GM23248 (cell line): Measurements from ENCODE around the gene CTSD.

ENCODE experiments used
- EZH2 ChIP-seq: fragments of 200-600 bp; sonication (generic); IDR thresholded peaks from 2 replicates; pipeline ENCODE4 v1.6.1; 2018; ENCODE audit warnings: antibody characterized with exemption, mild to moderate bottlenecking; ENCODE audit not compliant: insufficient read depth, poor library complexity, severe bottlenecking
- EZH2phosphoT487 ChIP-seq: fragments of 200-600 bp; sonication (generic); IDR thresholded peaks from 2 replicates; pipeline ENCODE4 v1.6.1; 2018; ENCODE audit warnings: antibody characterized with exemption, moderate library complexity, mild to moderate bottlenecking, low read depth; ENCODE audit not compliant: insufficient read depth

GRCh38 chr11:1718326-1718725, 45.4 kb downstream of the CTSD start:
- TF ChIP-seq EZH2 = no peak
- no peak for TF ChIP-seq EZH2phosphoT487
